Jurkat, Clone E6-1 (cell line): ENCODE results near the gene EHF.

Source experiments
- DNase-seq: peaks from one replicate; pipeline ENCODE4 v3.0.0-alpha.2; 2011; ENCODE audit warnings: low read depth, low spot score
- H3K4me3 ChIP-seq: 2 replicates; pipeline ENCODE4 v1.5.1; 2011; ENCODE audit warnings: mild to moderate bottlenecking, low read length, control low read depth, moderate library complexity

The EHF gene

DNA sequence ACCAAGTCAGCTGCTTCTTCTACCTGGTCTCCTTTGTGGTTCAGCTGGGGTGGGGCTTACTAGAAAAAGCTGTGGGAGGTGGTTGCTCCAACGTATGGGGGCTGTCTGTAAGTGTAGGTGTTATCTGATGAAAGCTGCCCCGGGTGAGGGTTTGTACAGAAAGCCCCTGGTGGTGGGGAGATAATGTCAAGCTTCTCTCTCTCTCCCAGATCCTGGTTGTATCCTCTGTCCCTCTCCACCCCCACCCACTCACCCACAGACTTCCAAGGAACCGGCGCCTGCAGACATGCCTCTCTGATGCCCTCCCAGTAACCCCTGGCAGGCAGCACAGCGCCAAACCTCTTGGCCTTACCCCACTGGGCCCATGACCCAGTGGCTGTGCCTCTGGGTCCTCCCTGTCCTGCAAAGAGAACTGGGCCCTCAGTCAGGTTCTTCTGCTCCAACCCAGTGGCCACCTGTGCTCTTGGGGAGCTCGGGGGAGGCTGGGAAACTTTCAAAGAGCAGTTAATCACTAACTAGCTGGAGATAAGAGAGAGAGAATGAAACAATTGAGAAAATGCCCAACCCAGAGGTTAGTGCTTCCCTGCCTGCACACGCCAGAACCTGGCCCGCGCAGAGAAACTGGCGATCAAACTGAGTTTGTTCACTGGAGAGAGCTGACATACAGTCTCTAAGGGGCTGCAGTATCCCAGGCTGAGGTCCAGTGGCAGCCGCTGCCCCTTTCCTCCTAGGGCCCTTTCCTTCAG, 20.4 kb upstream of the EHF start:
- peak; percentile 29 for DNase-seq
- no peak overlapping the region for H3K4me3 ChIP-seq

DNA sequence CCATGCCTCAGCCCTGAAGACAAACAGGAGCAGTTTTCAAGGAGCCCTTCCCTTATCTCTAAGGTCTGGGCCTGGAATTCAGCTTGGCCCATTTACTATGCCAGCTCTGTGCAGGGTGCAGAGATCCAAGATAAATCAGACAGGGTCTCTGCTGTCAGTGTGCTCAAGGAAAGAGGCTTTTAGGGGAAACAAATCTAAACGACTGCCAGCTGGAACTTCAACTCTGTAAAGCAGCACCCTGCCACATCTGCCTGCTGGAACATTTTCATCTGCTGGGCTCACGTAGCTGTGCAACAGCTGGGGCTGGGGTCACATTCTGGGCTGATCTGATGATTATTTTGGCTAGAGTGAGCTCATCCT, 19.8 kb upstream of the EHF start:
- no peak overlapping the region for H3K4me3 ChIP-seq
- DNase-seq = no peak

DNA sequence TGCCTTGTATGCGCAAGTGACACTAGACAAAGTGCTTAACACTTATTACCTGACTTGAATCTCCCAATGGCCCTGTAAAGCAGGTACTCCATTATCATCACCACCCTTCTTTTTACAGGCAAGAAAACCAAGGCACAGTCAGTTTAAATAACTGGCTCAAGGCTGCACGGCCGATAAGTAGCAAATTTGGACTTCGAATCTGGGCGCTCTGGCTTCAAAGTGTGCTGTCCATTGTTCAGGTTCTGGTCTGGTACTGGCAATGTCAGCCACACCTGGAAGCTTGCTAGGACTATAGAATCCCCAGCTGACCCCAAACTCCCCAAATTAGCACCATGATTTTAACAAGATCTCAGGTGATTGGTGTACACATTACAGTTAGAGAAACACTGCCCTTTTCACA, 19.3 kb upstream of the EHF start:
- H3K4me3 ChIP-seq = no peak overlapping the region
- no peak for DNase-seq

DNA sequence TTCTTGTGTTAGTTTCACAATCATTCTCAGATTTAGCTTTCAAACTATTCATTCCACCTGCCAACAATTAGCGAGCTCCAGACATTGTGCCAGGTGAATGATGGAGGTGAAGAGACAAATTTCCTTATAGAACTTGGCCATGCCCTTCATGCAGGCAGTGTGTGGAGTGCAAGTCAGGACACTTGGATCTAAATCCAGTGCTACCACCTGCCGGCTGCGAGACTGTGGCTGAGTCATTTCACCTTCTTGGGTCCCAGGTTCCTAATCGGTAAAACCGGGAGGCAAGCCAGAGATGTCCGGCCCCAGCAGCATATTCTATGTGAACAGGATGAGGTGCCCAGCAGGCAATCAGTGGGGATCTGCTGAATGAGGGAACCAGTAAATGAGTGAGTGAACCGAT, 18.6 kb upstream of the EHF start:
- no peak overlapping the region for H3K4me3 ChIP-seq
- DNase-seq = no peak

DNA sequence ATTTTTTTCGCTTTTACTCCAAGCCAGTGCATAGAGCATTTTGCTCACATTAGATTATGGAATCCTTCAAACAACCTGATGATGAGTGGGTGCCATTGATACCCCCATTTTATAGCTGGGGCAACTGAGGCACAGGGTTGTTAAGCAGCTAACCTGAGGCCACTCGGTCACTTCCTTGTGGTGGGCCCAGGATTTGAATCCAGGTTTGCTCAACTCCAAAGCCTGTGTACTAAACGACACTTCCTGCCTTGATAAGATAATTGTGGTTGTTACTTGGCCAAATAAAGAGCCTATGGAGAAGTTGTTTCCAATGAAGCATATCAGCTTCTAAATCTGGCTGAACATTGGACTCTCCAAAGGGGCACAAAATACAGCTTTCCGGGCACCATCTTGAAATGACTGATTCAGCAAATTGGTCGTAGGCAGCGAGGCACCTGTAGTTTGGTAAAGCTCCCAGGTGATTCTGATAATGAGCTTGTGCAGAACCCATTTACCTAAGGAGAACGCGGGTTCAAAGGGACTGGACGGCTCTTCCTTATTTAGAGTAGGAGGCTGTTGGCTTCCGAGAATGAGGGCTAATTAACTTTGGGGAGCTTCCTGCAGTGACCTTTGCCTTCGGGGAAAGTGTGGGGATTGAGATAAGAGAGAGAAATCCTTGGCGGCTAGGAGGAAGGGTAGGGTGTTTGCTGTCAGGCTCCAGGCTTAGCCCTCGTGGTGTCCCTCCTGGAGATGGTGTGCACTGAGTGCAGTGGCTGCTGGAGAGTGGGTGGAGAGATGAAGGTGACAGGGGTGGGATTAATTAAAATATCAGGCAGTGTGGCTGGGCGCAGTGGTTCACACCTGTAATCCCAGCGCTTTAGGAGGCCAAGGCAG, 17.5 kb upstream of the EHF start:
- DNase-seq = no peak
- no peak overlapping the region for H3K4me3 ChIP-seq

DNA sequence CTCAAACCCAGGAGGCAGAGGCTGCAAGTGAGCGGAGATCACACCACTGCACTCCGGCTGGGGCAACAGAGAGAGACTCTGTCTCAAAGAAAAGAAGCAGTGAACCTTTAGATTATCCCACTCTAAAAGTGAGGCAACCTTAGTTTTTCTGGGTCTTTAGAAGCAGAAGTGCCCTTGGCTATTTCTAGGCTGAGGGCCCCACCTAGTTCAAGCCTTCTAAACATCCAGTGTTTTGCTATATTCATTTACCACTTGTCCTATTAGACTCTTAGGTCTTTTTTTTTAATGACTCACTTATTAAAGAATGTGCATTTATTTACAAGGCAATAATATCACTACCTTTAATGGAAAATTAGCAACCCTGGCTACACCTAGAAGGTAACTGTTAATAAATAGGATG, 16.7 kb upstream of the EHF start:
- no peak for DNase-seq
- no peak overlapping the region for H3K4me3 ChIP-seq

DNA sequence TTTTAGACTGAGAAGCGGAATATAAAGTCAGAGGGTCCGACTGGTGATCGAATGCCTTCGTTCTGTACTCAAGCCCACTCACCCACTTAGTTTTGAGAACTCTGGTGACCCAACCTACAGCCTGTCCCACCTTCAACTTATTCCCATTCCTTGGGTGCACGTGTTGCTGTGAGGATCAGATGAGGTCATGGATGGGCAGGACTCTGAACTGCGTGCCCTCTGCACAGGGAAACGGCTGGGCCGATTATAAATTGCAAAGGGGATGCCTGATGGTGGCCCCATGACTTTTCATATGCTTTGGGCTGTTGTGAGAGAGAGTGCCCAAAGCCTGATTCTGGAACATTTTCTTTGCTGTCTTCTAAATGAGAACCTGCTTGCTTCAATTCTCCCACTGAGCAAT, 16.0 kb upstream of the EHF start:
- H3K4me3 ChIP-seq = no peak overlapping the region
- no peak for DNase-seq

DNA sequence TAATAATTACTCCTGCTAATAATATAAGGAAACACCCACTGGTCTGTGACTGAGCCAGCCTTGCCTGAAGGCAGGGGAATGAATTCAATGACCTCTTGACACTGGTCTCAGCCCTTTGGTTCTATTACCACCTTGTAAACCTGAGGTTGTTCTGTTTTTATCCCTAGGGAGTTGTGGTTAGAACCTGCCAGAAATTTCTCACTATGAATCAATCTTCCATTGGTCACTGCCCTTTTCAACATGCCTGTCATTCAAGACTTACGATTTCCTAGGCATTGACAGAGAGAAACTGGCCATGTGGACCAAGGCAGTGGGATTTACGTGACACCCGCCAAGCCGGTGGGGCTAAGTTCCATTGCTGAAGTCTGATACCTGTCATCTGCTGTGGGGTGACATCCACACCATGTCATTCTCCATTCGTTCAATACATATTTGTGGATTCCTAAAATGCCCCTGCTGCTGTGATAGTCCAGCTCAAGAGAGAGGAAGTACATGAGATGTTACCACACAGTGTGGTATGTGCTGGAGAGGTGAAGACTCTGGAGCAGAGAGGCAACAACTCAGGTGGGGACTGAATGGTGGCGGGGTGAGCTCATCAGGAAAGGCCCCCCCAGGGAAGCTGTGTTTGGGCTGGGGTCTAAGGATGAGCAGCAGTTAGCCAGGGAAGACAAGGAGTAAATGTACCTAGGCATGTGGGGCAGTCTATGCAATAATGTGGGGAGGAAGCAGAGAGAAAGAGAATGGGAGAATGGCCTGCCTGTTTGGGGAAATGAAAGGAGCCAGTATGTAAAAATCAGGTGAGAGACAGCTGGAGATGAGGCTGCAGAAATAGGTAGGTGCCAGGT, 15.2 kb upstream of the EHF start:
- DNase-seq = no peak
- no peak overlapping the region for H3K4me3 ChIP-seq

DNA sequence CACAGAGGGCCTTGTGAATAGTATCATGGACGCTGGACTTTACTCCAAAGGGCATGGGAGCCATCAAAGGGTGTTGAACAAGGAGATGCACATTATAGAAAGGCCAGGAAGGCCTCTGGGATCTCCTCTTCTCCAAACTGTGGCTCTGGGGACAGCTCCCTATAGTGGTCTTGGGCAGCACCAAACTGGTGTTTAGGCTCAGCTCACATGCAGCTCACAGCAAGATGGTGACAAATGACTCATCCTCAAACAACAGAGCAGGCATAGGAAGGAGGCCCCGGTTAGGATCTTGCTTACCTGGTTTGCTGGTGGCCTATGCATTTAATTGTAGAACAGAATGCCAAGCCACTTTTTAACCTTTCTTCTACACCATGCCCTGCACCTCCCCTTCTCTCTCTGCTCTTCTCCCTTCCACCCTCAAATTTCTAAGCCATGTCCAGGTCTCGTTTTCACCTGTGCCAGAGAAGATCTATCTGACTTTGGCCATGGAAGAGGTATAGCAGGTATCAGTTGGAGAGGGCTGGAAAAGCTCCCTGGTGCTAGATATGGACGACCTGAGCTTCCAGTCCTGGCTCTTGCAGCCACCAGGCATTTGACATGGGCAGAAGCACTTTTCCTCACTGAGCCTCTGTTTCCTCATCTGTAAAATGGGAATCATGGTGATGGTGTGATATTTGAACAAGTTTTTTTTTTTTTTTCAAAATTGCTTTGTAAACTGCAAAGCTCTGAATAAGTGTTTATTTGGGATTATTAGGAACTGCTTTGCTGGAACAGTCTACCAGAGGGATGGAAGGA, 14.4 kb upstream of the EHF start:
- H3K4me3 ChIP-seq = no peak overlapping the region
- DNase-seq = no peak

DNA sequence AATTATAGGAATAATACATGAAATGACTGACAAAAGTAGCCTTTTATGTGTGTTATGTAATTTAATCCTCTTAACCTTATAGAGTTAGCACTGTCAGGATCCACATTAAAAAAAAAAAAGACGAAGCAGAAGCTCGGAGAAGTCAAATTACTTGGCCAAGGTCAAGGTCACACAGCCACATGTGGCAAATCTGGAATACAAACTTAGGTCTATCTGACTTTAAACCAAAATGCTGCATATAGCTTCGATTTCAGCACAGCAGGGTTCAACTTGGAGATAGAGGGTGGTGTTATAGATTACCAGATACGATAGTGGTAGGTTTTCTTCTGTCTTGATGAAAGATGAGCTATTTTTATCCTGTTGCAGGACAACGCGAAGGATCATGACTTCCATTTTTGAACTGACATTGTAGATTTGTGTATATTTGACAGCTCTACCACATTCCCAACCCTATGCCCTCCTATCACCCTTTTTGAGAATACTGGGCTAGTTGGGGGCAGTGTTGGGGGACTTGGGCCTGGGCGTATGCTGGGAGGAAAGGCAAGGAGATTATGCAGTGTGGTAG, 11.6 kb upstream of the EHF start:
- DNase-seq = no peak

DNA sequence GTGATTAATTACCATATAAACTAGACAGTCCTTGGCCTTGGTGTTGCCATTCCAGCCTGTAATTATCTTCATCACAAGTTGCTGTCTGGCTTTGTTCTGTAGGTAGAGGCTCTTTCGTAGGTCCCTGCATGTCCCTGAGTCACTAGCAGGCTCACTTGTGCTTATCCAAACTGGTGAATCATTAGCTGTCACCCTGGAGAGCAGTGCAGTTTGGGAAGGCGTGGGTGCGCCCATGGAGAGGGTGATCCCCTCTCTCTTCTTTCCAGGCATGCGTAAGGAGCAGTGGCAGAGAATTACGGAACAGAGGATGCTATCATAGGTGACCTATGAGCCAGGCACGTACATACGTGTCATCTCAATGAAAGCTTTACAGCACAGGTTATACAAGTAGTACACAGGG, 11.0 kb upstream of the EHF start:
- no peak overlapping the region for H3K4me3 ChIP-seq
- no peak for DNase-seq

More for the DNA sequence above, 11.6 kb upstream of the EHF start:
- H3K4me3 ChIP-seq = no peak overlapping the region

DNA sequence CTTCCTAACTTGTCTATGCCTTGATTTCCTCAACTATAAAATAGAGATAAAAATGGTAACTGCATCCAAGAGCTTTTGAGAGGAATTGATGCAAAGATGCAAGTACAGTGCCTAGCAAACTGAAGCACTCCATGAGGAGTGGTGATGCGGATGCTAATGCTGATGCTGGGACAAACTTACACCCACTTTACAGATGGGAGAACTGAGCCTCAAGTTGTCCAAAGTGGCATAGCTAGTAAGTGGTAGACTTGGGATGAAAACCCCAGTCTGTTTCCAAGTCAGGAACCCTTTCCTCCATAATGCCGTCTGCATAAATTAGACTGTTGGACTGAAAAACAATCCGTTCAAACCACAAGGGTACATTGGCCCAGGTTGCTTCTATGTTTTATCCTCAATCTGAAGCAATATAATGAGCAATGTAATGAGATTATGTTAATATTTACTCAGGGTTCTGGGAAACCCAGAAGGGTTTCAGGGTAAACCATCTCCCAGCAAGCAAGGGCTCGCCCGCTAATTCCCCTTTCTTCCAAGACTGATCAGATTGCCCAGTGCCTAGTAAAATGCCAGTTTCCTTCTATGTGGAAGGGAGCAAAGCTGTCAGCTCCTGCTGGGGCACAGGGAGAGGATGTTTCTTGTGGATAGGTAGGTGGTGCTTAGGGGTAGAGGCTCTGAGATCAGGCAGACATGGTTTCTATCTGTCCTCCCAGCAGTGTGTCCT, 10.4 kb upstream of the EHF start:
- no peak overlapping the region for H3K4me3 ChIP-seq
- DNase-seq = no peak

DNA sequence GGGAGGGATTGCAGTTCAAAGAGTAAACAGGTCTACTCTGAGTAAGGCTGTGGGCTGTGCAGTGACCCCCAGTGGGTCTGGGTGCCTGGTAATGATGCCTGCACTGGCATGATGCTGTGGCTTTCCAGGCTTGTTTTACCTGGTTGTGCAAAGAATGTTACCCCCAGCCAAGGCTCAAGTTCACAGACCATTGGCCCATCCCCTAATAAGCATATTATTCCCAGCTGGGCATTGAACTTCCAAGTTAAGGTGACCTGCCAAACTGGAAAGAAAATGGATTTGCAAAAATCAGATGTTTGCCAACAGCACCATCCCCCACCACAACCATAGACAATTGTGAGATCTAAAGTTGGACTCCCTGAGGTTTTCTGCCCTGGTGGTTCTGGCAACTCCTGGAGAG, 7.9 kb upstream of the EHF start:
- no peak overlapping the region for H3K4me3 ChIP-seq
- no peak for DNase-seq

DNA sequence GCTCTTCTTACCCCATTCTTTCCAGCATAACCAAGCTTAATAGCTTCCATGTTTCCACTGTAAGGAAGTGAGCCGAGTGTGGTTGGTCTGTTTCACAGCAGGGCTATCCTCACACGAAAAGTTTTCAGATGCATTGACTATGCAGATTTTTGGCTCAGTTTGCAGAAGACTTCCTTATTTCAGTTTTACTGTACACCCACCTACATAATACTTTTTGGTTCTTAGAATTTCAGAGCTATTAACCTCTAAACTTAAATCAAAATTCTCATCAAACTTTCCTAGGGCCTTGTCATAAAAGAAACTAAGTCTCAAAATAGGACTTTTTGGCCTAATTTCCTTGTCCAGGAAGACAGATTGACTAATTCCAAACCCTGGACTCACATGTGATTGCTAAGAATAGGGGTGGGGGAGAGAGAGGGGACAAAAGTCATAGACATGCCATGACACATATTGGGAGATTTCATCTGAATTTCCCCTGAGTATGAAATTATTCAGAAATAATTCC, 7.3 kb upstream of the EHF start:
- no peak for DNase-seq
- no peak overlapping the region for H3K4me3 ChIP-seq

DNA sequence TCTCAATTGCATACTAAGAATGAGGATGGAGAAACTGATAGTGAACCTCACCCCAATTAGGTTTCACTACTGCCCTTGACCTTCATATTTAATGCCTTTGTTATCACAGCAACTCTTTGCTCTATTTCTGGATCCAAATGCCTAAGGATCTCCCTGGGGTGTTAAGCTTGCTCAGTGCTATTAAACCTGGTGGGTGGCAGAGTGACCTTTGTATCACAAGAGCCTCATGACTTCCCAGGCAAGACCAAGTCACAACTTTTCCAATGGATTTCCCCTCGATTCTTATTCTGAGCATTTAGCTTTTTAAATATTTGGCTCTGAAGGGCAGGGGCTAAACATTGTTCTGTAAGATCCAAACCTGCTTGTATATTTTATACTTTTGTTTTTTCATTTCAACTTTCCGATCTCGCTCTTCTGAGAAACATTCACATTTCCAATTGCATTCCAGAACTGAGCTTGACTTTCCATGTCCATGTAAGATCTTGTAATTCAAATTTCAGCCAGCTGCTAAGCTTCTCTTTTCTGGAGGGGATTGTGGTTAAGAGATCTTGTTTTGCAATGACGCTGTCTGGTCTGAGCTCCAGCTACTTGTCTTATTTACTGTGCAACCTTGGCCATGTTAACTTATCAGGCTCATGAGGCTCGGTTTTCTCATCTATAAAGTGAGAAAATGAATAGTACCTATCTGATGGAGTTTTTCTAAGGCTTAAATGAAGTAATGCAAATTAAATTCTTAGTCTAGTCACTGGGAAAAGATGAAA, 6.4 kb upstream of the EHF start:
- DNase-seq = no peak
- no peak overlapping the region for H3K4me3 ChIP-seq

DNA sequence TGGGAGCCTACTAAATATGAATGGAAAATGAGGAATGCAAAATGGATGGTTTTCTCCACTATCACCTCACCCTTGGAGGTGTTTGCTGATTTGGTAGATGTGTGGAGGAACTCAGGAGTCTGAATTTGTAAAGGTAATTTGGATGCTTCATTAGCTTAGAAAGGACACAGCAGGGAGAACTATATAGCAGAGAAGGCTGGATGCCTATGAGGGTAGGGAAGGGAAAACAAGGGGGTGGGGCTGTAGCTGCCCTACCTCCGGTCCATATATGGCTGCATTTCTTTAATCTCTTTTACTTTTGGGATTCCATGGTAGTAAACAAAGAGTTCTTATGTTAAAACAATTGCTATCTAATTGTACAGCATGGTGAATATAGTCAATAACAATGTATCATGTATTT, 4.8 kb upstream of the EHF start:
- no peak for DNase-seq
- no peak overlapping the region for H3K4me3 ChIP-seq

DNA sequence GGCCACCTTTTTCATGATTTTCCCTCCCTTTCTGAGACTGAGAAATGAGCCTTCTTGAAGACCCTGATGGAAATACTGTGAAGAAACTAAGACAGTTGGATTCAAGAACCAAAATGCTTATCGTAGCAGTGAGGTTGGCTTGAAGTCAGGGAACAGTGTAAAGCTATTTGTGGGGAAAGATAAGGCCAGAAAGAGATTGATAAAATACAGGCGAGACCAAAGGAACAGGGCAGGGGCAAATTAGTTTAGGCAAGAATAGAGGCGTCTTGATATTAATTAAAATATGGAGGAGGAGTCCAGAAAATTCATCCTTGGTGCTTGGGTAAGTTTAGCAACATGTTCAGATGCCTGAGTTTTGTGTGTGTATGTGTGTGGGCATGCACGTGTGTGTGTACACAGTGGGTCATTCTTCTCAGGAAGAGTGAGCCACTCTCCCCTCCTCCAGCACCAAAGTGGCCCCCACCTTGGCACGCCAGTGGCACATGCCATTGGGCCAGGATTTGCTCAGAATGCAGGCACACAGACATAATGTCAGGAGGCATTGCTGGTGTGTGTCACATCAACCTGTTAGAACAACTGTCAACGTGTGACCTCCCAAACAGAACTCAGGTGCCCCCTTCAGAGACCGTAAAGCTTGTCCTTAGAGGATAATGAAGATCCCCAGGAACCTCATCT, 3.9 kb upstream of the EHF start:
- DNase-seq = no peak
- no peak overlapping the region for H3K4me3 ChIP-seq
